Transverse colon (tissue), 4 donors: Measurements from ENCODE around the gene TBC1D8. TPM values are rescaled to one million over a fixed set of nuclear protein-coding genes. Genes with fewer than 3 reads are reported as not detected.

ENCODE experiments used
- DNase-seq: peaks from one replicate; pipeline ENCODE4 v3.0.0-alpha.2; 2019
- H3K27ac ChIP-seq, 4 donors: fragments of 200-600 bp; sonication (generic); 2 replicates each; pipeline ENCODE4 v1.5.1; 2016 to 2018; ENCODE audit warnings: inconsistent platforms in 4 of 4
- H3K27me3 ChIP-seq: fragments of 200-600 bp; sonication (generic); 2 replicates; pipeline ENCODE4 v1.5.1; 2017; ENCODE audit warnings: inconsistent platforms
- H3K36me3 ChIP-seq, 4 donors: fragments of 200-600 bp; sonication (generic); 2 replicates each; pipeline ENCODE4 v1.5.1; 2017 to 2019; ENCODE audit warnings: inconsistent platforms in 4 of 4
- H3K4me1 ChIP-seq, 4 donors: fragments of 200-600 bp; sonication (generic); 2 replicates each; pipeline ENCODE4 v1.5.1; 2017 to 2020; ENCODE audit warnings: inconsistent platforms in 4 of 4
- H3K4me3 ChIP-seq, 4 donors: fragments of 200-600 bp; sonication (generic); 1 replicate in 1 of 4; 2 replicates in 3 of 4; pipeline versions ENCODE4 v1.5.1 to v1.6.1; 2017 to 2019; ENCODE audit warnings: inconsistent platforms in 4 of 4
- H3K9me3 ChIP-seq, 2 donors: fragments of 200-600 bp; sonication (generic); 2 replicates each; pipeline ENCODE4 v1.5.1; 2017 to 2019; ENCODE audit warnings: inconsistent platforms in 2 of 2
- EP300 ChIP-seq: sonication (generic); formaldehyde crosslinking; IDR thresholded peaks from one replicate; pipeline ENCODE4 v1.6.1; 2017; ENCODE audit warnings: antibody characterized with exemption, low read depth
- POLR2A ChIP-seq: fragments of 450-650 bp; IDR thresholded peaks from one replicate; pipeline ENCODE4 v1.6.1; 2016; ENCODE audit warnings: antibody characterized with exemption, mild to moderate bottlenecking, moderate library complexity
- POLR2AphosphoS5 ChIP-seq, 3 donors: sonication (generic); formaldehyde crosslinking; IDR thresholded peaks; one replicate each; pipeline ENCODE4 v1.6.1; 2016; ENCODE audit warnings: antibody characterized with exemption in 3 of 3
- WGBS, 2 donors: methylation state at CpG; one replicate each; pipeline ENCODE4 v1.1.5; 2018; ENCODE audit warnings: low coverage in 1 of 2; 5-methylcytosine and 5-hydroxymethylcytosine counted together
- in situ Hi-C, 4 donors: fragments of 200-750 bp; cut with MboI; loops; one replicate each; pipeline versions ENCODE4 v1.15.0 to v1.15.1; 2017; ENCODE audit warnings: low sequenced_read_pairs in 3 of 4, low pct_ligation_motif_present in 1 of 4, low pct_unique_long_range_greater_than_20kb in 1 of 4
- intact Hi-C: fragments of 100-400 bp; cut with DNase I; formaldehyde crosslinking; loops from one replicate; pipeline ENCODE4 v1.15.1; 2023; ENCODE audit warnings: low total_unique reads
- total RNA-seq, 4 donors: library from RNA; depleted of rRNA; stranded (reverse); fragments of >200 nt; gene quantifications; one replicate each; pipeline ENCODE4 v1.1.0, GENCODE V29; 2016
- TF ChIP-seq, protein P1 (sequence below), 5 experiments: fragments of 200-600 bp in 3 of 5; fragments of 450-650 bp in 2 of 5; sonication (generic) in 3 of 5; IDR thresholded peaks; 1 replicate in 2 of 5; 2 replicates in 3 of 5; pipeline ENCODE4 v1.5.1; 2016 to 2017; ENCODE audit warnings: antibody characterized with exemption in 5 of 5, inconsistent platforms in 3 of 5, mild to moderate bottlenecking in 2 of 5, moderate library complexity in 1 of 5

Gene TBC1D8
- total RNA-seq, 4 donors from 2014 or later, result 26.5 to 232 (median 88.4) TPM

DNA sequence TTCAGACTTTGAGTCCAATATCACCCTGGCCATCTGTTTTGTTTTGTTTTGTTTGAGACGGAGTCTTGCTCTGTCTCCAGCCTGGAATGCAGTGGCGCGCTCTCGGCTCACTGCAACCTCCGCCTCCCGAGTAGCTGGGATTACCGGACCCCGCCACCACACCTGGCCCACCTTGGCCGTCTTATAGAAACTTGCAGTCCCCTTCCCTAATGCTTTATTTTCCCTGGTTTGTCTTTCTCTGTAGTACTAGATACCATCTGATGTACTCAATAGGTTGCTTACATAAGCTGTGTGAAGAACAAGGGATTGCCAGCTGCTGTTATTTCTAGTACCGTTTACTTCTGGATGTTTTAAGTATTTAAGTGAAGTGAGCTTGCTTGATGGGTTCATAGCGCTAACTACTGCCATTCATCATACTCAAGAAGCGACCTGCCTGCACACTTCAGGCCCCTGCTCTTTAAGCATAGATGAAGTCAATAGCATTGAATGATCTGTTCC, 147.9 kb downstream of the TBC1D8 start:
- peak overlapping the region; percentile 87 to 89 (median 89) for H3K27ac ChIP-seq
- in situ Hi-C loops, result loop anchor here in 2 of 4 donors (25.0 kb wide), 1 partner anchor 209 kb away; no protein-coding TSS in a partner anchor
- no peak for DNase-seq
- TF ChIP-seq EP300, result no peak
- TF ChIP-seq, protein P1, sequence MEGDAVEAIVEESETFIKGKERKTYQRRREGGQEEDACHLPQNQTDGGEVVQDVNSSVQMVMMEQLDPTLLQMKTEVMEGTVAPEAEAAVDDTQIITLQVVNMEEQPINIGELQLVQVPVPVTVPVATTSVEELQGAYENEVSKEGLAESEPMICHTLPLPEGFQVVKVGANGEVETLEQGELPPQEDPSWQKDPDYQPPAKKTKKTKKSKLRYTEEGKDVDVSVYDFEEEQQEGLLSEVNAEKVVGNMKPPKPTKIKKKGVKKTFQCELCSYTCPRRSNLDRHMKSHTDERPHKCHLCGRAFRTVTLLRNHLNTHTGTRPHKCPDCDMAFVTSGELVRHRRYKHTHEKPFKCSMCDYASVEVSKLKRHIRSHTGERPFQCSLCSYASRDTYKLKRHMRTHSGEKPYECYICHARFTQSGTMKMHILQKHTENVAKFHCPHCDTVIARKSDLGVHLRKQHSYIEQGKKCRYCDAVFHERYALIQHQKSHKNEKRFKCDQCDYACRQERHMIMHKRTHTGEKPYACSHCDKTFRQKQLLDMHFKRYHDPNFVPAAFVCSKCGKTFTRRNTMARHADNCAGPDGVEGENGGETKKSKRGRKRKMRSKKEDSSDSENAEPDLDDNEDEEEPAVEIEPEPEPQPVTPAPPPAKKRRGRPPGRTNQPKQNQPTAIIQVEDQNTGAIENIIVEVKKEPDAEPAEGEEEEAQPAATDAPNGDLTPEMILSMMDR (IDR thresholded peaks at IDR 0.05), result no peak
- no peak for TF ChIP-seq POLR2AphosphoS5 (IDR thresholded peaks at IDR 0.05)
- TF ChIP-seq POLR2A, result no peak
- H3K27me3 ChIP-seq, result no peaks in the 10 kb centered on the region
- intact Hi-C loops, result no loop called here
- H3K9me3 ChIP-seq, result no peaks in the 10 kb centered on the region
- peaks cover 9 to 34% (median 20%) of the 10 kb centered on the region in 4 donors for H3K4me1 ChIP-seq
- 10 to 23% methylated on average over 11 to 12 of the region's 12 CpGs for WGBS, 2 donors
- peaks cover 0 to 40% (median 17%) of the 10 kb centered on the region in 4 donors for H3K36me3 ChIP-seq
- H3K4me3 ChIP-seq, result peak overlapping the region; percentile 58 to 74 (median 64)

DNA sequence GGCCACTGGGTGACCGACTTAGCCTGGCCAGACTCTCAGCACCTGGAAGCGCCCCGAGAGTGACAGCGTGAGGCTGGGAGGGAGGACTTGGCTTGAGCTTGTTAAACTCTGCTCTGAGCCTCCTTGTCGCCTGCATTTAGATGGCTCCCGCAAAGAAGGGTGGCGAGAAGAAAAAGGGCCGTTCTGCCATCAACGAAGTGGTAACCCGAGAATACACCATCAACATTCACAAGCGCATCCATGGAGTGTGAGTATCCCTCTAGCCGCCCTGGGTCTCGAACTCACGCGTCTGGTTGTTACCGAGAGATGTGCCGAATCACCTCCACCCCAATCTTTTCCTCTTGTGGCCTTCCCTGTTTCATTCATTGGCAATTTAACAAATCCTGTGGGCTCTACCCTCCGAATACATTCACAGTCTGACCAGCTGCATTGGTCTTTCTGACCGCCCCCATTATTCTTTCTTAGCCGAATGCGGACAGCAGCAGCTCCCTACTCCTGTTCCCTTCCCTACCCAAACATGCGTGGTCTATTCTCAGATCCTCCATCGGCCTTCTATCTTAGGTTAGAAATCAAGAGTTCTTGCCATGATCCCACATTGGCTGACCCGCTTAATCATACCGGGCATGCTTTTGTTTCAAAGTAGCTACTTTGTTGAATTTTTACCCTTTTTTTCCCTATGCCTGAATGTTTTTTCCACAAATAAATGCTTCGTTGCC, 148.5 kb downstream of the TBC1D8 start:
- peaks cover 9 to 34% (median 20%) of the 10 kb centered on the region in 4 donors for H3K4me1 ChIP-seq
- peak overlapping the region; percentile 87 to 89 (median 89) for H3K27ac ChIP-seq
- no peaks in the 10 kb centered on the region for H3K27me3 ChIP-seq
- intact Hi-C loops, result no loop called here
- peak; percentile 21 for DNase-seq
- WGBS, 2 donors, result 0 to 1% methylated on average over 21 to 26 of the region's 26 CpGs
- in situ Hi-C loops, result loop anchor here in 2 of 4 donors (25.0 kb wide), 1 partner anchor 210 kb away; no protein-coding TSS in a partner anchor
- peaks cover 0 to 37% (median 17%) of the 10 kb centered on the region in 4 donors for H3K36me3 ChIP-seq
- peak overlapping the region; percentile 58 to 74 (median 64) for H3K4me3 ChIP-seq
- H3K9me3 ChIP-seq, result no peaks in the 10 kb centered on the region
- TF ChIP-seq POLR2AphosphoS5 (IDR thresholded peaks at IDR 0.05), result no peak
- no peak for TF ChIP-seq POLR2A
- no peak for TF ChIP-seq EP300
- TF ChIP-seq, protein P1 (IDR thresholded peaks at IDR 0.05), result no peak

- TF ChIP-seq, protein P1 (IDR thresholded peaks at IDR 0.05), result no peak
- TF ChIP-seq EP300, result no peak
- peak; percentile 91 for TF ChIP-seq POLR2A
- peak; percentile 92 to 97 (median 94) for TF ChIP-seq POLR2AphosphoS5 (IDR thresholded peaks at IDR 0.05)
- in situ Hi-C loops, result loop anchor here in 2 of 4 donors (25.0 kb wide), 1 partner anchor 210 kb away; no protein-coding TSS in a partner anchor
- H3K27me3 ChIP-seq, result no peaks in the 10 kb centered on the region
- H3K36me3 ChIP-seq, result peaks cover 0 to 30% (median 14%) of the 10 kb centered on the region in 4 donors
- peak within 1 kb of the TSS; percentile 58 to 74 (median 64) for H3K4me3 ChIP-seq
- H3K9me3 ChIP-seq, result no peaks in the 10 kb centered on the region
- DNase-seq, result peak; percentile 98
- WGBS, 2 donors, result 0 to 11% methylated on average over 17 to 57 of the region's 59 CpGs
- H3K4me1 ChIP-seq, result peaks cover 9 to 34% (median 20%) of the 10 kb centered on the region in 4 donors
- intact Hi-C loops, result no loop called here
- H3K27ac ChIP-seq, result peak within 1 kb of the TSS; percentile 87 to 89 (median 89)
These were observed 149.3 kb downstream of the TBC1D8 start, which contains the start of gene RPL31 for GRCh38 chr2:101001691-101002561. RPL31 (plus strand) TSS chr2:101002289; CDS start chr2:101002702, 413 bp downstream.
